ENCODE measurements around the gene MAP3K2. TPM values are rescaled to one million over a fixed set of nuclear protein-coding genes. Genes with fewer than 3 reads are reported as not detected.

The MAP3K2 gene, protein sequence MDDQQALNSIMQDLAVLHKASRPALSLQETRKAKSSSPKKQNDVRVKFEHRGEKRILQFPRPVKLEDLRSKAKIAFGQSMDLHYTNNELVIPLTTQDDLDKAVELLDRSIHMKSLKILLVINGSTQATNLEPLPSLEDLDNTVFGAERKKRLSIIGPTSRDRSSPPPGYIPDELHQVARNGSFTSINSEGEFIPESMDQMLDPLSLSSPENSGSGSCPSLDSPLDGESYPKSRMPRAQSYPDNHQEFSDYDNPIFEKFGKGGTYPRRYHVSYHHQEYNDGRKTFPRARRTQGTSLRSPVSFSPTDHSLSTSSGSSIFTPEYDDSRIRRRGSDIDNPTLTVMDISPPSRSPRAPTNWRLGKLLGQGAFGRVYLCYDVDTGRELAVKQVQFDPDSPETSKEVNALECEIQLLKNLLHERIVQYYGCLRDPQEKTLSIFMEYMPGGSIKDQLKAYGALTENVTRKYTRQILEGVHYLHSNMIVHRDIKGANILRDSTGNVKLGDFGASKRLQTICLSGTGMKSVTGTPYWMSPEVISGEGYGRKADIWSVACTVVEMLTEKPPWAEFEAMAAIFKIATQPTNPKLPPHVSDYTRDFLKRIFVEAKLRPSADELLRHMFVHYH
- total RNA-seq (2014; rRNA removed; shearing (Covaris generic)) = 13.8 and 14.2 TPM in 2 replicates

DNA sequence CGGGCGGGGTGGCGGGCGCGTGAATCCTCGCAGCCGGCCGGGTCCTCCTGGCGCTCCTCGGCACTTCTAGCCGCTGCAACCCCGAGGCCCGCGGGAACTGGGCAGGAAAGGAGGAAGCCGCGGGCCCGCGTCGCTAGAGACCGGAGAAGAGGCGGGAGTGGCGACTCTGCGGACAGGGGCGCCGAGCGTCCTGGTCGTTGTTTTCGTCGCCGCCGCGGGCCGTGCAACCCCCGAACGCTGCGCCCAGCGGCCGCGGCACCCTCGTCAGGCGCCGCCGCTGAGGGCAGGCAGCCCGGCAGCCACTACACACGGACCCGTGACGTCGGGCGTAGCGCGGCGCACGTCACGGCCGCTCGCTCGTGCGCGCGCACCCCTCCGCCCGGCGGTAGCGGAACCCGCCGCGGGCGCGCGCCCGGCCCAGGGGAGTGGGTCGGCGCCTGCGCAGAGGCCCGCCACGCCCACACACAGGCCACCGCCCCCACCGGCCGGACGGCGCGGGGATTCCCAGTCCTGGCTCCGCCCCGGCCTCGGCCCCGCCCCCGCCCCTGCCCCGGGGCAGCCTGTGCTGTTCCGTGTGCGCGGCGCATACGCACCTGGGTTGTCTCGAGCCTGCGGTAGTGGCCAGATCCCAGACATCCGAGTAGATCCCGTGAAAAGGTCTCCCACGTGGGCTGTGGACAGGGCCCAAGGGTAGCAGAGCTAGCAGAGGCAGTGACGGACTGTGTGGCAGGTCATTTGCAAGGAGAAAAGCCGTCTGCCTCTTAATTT lies at the start of gene MAP3K2:
Gene MAP3K2 (minus strand): TSS at position 321 of the 768 bp plus-strand sequence. CDS start 44,846 bp downstream, outside the sequence.
- peak; percentile 89 for DNase-seq (ENCODE audit: low spot score)
- in situ Hi-C loops (cut with HindIII; ENCODE audit: low sequenced_read_pairs) = no loop called here

DNA sequence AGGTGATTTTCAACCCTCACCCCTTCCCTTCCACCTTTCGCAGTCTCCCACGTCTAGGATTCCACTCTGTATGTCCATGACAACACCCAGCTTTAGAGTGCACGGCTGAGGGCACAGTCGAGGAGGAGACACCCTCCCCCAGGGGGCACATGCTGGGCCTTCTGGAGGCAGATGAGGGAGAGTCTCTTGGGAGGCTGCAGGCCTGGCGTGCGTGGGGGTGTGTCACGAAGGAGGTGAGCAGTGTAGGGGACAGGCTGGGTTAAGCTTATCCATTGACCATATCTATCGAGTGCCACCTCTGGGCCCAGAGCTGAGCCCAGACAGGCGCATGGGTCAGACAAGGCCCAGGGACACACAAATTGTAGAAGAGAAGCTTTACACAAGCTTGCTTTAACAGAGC lies 49.3 kb upstream of the MAP3K2 start:
- in situ Hi-C loops (cut with HindIII; ENCODE audit: low sequenced_read_pairs) = no loop called here
- no peak for DNase-seq (ENCODE audit: low spot score)

- in situ Hi-C loops (cut with HindIII; ENCODE audit: low sequenced_read_pairs) = no loop called here
- no peak for DNase-seq (ENCODE audit: low spot score)
Measured at GRCh38 chr2:127434515-127434914, 46.7 kb upstream of the MAP3K2 start.

DNA sequence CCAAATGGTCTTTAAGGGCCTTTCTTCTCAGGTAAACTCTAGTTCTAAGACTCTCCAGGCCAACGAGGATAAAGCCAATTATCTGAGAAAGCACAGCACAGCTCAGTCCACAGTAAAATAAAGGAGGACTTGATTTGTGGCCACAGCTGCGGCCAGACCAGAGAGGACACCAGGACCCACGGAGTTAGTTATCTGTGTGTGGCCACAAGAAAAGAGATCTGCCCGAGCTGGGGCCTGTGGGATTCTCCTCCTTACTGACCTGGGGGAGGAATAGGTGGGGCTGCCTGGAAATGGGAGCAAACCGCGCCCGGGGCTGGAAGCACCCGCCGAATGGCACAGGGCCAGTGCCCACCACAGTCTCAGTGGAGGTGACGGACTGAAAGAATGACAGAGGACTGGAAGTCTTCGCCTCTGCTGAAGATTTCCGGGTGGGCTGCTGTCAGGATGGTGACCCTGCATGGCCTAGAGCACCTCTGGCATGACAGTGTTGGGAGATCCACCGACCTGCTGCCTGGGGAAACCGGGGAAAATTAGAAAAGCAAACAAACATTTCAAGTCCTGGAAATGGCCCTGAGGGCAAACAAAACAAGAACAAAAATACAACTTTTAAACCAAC lies 43.7 kb upstream of the MAP3K2 start:
- DNase-seq (ENCODE audit: low spot score) = no peak
- in situ Hi-C loops (cut with HindIII; ENCODE audit: low sequenced_read_pairs) = no loop called here

- no peak for DNase-seq (ENCODE audit: low spot score)
- in situ Hi-C loops (cut with HindIII; ENCODE audit: low sequenced_read_pairs) = no loop called here
Measured at GRCh38 chr2:127429844-127430425, 42.2 kb upstream of the MAP3K2 start.

DNA sequence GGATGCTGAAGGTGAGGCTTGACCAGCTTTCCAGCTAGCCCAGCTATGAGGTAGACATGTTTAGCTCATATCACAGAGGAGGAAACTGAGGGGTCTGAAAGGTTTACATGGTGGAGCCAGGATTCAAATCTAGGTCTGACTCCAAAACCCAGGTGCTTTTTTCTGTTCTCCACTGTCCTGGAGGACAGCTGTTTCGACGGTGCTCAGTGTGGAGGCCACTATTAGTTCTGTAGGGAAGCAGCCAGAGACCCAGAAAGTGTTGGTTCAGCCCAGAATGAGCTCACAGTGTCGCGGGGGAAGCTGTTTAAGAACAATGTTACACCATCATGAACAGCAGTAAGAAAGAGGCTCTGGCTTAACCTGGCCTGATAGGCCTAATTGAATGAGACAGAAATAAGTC lies 41.5 kb upstream of the MAP3K2 start:
- in situ Hi-C loops (cut with HindIII; ENCODE audit: low sequenced_read_pairs) = no loop called here
- DNase-seq (ENCODE audit: low spot score) = no peak

GRCh38 chr2:127428815-127429109 lies 41.0 kb upstream of the MAP3K2 start:
- in situ Hi-C loops (cut with HindIII; ENCODE audit: low sequenced_read_pairs) = no loop called here

DNA sequence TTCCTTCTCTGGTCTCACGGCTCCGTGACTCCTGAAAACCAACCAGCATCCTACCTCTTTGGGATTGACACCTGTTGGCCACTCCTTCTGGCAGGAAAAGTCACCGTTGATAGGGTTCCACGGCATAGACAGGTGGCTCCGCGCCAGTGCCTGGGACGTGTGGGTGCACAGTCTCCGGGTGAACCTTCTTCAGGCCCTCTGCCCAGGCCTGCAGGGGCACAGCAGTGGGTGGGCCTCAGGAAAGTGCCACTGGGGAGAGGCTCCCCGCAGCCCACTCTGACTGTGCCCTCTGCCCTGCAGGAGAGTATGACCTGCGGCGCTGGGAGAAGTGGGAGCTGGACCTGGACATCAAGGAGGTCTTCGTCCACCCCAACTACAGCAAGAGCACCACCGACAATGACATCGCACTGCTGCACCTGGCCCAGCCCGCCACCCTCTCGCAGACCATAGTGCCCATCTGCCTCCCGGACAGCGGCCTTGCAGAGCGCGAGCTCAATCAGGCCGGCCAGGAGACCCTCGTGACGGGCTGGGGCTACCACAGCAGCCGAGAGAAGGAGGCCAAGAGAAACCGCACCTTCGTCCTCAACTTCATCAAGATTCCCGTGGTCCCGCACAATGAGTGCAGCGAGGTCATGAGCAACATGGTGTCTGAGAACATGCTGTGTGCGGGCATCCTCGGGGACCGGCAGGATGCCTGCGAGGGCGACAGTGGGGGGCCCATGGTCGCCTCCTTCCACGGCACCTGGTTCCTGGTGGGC lies 40.5 kb upstream of the MAP3K2 start:
- no peak for DNase-seq (ENCODE audit: low spot score)
- in situ Hi-C loops (cut with HindIII; ENCODE audit: low sequenced_read_pairs) = no loop called here

More at GRCh38 chr2:127428815-127429109, 41.0 kb upstream of the MAP3K2 start:
- no peak for DNase-seq (ENCODE audit: low spot score)

GRCh38 chr2:127427376-127428056 lies 39.7 kb upstream of the MAP3K2 start:
- in situ Hi-C loops (cut with HindIII; ENCODE audit: low sequenced_read_pairs) = no loop called here
- no peak for DNase-seq (ENCODE audit: low spot score)

DNA sequence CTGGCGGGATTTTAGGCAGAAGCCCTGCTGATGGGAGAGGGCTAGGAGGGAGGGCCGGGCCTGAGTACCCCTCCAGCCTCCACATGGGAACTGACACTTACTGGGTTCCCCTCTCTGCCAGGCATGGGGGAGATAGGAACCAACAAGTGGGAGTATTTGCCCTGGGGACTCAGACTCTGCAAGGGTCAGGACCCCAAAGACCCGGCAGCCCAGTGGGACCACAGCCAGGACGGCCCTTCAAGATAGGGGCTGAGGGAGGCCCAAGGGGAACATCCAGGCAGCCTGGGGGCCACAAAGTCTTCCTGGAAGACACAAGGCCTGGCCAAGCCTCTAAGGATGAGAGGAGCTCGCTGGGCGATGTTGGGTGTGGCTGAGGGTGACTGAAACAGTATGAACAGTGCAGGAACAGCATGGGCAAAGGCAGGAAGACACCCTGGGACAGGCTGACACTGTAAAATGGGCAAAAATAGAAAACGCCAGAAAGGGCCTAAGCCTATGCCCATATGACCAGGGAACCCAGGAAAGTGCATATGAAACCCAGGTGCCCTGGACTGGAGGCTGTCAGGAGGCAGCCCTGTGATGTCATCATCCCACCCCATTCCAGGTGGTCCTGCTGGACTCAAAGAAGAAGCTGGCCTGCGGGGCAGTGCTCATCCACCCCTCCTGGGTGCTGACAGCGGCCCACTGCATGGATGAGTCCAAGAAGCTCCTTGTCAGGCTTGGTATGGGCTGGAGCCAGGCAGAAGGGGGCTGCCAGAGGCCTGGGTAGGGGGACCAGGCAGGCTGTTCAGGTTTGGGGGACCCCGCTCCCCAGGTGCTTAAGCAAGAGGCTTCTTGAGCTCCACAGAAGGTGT lies 39.0 kb upstream of the MAP3K2 start:
- in situ Hi-C loops (cut with HindIII; ENCODE audit: low sequenced_read_pairs) = no loop called here
- DNase-seq (ENCODE audit: low spot score) = no peak

DNA sequence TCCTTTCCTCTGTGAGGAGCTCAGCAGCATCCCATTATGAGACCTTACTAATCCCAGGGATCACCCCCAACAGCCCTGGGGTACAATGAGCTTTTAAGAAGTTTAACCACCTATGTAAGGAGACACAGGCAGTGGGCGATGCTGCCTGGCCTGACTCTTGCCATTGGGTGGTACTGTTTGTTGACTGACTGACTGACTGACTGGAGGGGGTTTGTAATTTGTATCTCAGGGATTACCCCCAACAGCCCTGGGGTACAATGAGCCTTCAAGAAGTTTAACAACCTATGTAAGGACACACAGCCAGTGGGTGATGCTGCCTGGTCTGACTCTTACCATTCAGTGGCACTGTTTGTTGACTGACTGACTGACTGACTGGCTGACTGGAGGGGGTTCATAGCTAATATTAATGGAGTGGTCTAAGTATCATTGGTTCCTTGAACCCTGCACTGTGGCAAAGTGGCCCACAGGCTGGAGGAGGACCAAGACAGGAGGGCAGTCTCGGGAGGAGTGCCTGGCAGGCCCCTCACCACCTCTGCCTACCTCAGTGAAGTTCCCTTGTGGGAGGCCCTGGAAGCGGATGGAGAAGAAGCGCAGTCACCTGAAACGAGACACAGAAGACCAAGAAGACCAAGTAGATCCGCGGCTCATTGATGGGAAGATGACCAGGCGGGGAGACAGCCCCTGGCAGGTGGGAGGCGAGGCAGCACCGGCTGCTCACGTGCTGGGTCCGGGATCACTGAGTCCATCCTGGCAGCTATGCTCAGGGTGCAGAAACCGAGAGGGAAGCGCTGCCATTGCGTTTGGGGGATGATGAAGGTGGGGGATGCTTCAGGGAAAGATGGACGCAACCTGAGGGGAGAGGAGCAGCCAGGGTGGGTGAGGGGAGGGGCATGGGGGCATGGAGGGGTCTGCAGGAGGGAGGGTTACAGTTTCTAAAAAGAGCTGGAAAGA lies 38.0 kb upstream of the MAP3K2 start:
- no peak for DNase-seq (ENCODE audit: low spot score)
- in situ Hi-C loops (cut with HindIII; ENCODE audit: low sequenced_read_pairs) = no loop called here

GRCh38 chr2:127424598-127425520 lies 37.1 kb upstream of the MAP3K2 start:
- DNase-seq (ENCODE audit: low spot score) = no peak
- in situ Hi-C loops (cut with HindIII; ENCODE audit: low sequenced_read_pairs) = no loop called here

DNA sequence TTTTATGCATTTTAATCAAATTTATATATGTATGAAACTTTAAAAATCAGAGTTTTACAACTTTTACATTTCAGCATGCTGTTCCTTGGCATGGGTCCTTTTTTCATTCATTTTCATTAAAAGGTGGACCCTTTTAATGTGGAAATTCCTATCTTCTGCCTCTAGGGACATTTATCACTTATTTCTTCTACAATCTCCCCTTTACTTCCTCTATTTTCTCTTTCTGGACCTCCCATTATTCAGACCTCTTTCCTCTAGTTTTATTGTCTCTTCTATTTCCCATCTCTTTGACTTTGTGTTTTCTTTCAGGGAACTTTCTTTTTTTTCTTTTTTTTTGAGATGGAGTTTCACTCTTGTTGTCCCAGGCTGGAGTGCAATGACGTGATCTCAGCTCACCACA lies 36.1 kb upstream of the MAP3K2 start:
- in situ Hi-C loops (cut with HindIII; ENCODE audit: low sequenced_read_pairs) = no loop called here
- no peak for DNase-seq (ENCODE audit: low spot score)

- in situ Hi-C loops (cut with HindIII; ENCODE audit: low sequenced_read_pairs) = no loop called here
- no peak for DNase-seq (ENCODE audit: low spot score)
Measured at GRCh38 chr2:127423478-127423843, 35.7 kb upstream of the MAP3K2 start.

All from G401 (cell line).